ENCODE measurements around the gene CAMKMT.

DNA sequence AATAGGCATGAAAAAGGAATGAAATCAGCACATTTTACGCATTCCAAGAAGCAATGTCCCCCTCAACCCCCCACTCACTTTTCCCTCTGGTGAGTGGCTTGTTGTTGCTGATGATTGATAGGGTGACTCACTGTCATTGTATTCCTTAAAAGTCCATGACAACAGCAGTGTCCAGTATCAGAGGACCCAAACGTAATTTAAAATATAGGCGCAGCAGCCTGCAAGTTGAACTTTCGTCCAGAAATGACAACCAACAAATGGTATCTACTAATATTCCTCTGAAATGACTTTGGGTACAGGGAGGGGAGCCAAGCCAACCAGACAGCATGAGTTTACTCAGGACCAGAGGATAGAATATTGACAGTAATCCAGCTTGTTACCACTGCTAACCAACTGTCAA is 396.8 kb downstream of the CAMKMT start:
- no peak for TF ChIP-seq CTCF (IDR thresholded peaks at IDR 0.05)
- TF ChIP-seq EZH2 (IDR thresholded peaks at IDR 0.05; ENCODE audit: borderline replicate concordance, insufficient read depth, low read depth, low read length, poor library complexity, severe bottlenecking): no peak

Data from B cell (primary cell).